ENCODE measurements around the gene CYP4F11.
"Not testable (repeated sequence)": the region's sequence is repeated elsewhere in the genome, so short reads cannot be mapped to it uniquely, and the experiment has no call there.

CYP4F11 gene

DNA sequence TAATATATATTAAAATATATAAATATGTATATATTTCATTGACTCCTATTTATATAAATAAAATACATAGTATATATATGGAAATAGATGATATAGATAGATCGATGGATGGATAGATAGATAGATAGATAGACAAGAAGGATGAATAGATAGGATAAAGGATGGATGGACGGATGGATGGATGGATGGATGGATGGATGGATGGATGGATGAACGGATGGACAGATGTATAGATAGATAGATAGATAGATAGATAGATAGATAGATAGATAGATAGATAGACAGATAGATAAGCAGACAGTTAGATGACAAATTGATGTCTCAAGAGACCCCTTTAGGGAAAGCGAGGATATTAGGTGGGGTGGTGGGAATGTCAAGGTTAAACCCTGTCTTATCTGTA is 15.1 kb downstream of the CYP4F11 start:
- DNase-seq, result no peak

- no peak for DNase-seq
These were observed 19.2 kb downstream of the CYP4F11 start for GRCh38 chr19:15915109-15915508.

DNA sequence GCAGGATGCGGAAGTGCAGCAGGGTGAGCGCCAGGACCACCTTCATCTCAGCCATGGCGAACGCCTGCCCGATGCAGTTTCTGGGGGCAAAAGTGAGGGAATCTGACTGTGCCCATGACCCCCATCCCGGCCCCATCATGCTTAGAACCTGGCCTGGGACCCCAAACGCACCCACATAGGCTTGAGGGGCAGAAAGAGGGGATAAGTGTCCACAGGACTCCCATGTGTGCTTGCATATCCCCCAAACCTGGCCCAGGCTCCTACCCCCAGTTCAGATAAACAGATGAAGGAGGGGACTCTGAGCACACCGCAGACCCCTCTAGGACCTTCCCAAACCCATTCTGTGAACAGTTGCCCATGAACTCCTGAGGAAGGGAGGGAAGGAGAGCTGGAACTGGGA is 20.5 kb downstream of the CYP4F11 start:
- DNase-seq, result no peak

- DNase-seq, result no peak
These were observed 20.9 kb downstream of the CYP4F11 start for GRCh38 chr19:15913384-15913783.

DNA sequence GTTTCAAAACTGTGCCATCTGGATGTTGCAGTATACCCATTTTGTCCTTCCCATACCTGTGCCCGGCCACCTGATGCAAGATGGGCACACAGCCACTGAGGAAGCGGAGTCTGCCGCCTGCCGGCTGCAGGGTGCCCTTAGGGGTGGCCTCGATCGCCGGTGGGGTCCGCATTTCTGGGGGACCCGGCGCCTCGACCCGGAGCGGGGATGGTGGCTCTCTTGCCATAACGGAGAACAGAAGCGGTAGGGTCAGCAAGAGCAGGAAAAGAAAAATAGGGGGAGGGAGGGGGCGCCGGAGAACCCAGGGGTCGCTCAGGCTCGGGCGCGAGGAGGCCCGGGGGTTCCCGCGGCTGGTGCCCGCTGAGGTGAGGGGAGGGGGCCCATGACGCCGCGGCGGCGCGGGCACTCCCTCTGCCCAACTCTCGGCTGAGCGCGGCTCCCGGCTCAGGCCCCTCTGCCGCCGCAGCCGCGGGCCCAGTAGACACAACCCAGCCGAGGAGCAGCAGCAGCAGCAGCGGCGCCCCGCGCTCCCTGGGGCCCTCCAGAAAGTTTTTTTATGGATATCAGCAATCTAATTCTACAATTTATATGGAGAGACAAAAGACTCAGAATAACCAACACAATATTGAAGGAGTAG is 22.6 kb downstream of the CYP4F11 start:
- DNase-seq, result no peak

GRCh38 chr19:15905026-15905425 is 29.3 kb downstream of the CYP4F11 start:
- DNase-seq, result no peak

DNA sequence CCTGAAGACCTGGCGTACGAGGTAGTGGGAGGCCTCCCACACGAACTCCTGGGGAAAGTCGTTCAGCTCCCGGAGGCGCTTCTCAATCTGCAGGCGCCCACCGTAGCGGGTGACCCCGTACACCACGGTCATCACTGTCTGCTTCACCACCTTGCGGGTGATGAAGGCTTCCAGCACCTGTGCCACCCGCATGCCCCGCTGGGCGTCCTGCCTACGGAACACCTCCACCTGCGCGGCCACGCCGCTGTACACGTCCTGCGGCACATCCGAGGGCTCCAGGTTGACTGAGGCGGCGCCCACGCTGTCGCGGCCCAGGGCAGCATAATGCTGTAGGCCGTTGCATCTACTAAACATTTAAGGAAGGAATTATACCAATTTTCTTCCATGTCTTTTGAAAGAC is 31.4 kb downstream of the CYP4F11 start:
- DNase-seq, result not testable (repeated sequence)

GRCh38 chr19:15902254-15902653 is 32.1 kb downstream of the CYP4F11 start:
- no peak for DNase-seq

GRCh38 chr19:15900504-15900903 is 33.8 kb downstream of the CYP4F11 start:
- no peak for DNase-seq

GRCh38 chr19:15900032-15900431 is 34.3 kb downstream of the CYP4F11 start:
- DNase-seq, result not testable (repeated sequence)

DNA sequence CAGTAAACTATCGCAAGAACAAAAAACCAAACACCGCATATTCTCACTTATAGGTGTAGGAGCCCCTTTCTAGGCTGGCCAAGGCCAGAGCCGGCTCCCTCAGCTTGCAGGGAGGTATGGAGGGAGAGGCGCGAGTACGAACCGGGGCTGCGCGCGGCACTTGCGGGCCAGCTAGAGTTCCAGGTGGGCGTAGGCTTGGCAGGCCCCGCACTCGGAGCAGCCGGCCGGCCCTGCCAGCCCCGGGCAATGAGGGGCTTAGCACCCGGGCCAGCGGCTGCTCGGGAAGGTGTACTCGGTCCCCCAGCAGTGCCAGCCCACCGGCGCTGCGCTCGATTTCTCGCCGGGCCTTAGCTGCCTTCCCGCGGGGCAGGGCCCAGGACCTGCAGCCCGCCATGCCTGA is 34.8 kb downstream of the CYP4F11 start:
- not testable (repeated sequence) for DNase-seq

GRCh38 chr19:15897738-15898276 is 36.5 kb downstream of the CYP4F11 start, which contains the start of gene CYP4F2:
TSS of gene CYP4F2 (minus strand) at chr19:15898074. CDS start at chr19:15897611, 463 bp downstream.
- no peak for DNase-seq

DNA sequence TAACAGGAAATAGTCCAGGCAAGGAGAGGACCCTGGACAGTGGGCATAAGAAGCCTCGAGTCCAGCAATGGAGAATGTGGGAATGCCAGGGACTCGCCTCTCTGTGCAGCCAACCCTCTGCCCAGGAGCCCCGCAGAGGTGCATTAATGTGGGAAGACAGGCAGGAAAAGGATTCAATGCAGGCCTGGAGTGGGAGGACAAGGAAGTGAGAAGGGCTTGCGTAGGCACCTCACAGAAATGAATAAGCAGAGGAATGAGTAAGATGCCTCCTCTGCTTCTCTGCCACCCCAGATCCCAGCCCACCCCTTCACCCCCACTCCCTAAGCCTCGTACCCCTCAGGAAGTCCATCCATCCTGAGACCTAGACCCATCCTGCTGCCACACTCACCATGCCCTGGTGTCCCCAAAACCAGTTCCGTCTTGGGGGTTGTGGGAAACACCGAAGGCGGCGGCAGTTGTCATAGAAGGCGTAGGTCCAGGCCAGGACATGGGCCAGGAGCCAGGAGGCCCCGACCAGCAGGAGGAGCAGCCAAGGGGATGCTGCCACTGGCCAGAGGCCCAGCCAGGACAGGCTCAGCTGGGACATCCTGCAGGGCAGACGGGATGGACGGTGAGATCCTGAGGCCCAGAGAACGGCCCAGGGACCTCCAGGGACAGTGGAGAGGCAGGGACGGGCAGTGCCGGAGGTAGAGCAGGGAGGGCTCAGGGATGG is 37.1 kb downstream of the CYP4F11 start:
- DNase-seq, result no peak

- DNase-seq, result no peak
These were observed 38.4 kb downstream of the CYP4F11 start for GRCh38 chr19:15895876-15896430.

DNA sequence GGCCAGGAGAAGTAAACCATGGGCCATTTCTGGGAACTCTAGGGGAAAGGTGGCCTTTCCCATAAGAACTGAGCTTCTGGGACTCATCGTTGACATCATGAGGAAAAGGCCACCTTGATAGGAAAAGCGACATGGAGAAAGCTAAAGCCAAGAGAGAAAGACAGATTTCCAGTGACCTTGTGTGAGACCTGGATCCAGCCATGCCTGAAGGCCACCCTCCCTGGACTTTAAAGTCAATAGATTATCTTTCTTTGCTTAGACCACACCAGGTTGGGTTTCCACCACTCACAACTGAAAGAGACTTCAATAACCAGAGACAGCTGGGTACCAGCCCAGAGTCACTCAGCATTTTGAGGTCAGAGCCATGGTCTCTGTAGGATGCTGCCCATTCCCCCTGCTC is 40.0 kb downstream of the CYP4F11 start:
- no peak for DNase-seq

DNA sequence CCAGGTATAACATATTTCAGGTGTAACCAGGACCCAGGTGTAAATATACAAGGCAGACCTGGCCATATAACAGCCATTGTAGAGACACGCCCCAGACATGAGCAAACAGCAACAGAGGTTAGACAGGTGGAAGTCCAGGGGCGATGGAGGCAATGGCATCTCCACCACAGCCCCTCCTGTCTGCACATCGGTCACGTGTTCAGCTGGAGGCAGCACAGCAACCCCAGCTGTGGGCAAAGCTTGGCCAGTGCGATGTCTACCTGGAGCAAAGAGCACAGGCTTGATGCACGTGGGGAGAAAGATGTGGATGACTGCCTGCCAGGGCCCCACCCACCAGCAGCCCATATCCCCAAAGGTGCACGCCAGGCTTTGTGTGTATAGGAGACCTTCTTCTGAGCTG is 40.9 kb downstream of the CYP4F11 start:
- DNase-seq, result no peak

DNA sequence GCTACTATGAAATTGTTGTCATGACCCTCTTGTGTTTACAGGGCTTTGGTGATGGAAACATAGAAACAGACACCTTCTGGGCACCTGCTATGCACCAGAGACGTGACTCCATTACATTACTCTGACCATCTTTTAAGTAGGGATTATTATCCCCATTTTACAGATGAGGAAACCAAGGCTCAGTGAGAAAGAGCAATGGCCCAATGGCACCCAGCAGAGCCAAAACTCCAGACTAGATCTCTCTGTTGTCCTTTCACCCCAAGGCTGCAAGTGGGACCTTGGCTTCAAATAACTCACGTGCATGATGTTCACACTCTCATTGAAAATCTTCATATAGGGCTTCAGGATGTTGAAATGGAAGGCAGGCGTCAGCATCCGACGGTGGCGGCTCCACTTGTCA is 42.3 kb downstream of the CYP4F11 start:
- no peak for DNase-seq

GRCh38 chr19:15891434-15891833 is 42.9 kb downstream of the CYP4F11 start:
- no peak for DNase-seq

- not testable (repeated sequence) for DNase-seq
These were observed 45.0 kb downstream of the CYP4F11 start for GRCh38 chr19:15889339-15889738.

DNA sequence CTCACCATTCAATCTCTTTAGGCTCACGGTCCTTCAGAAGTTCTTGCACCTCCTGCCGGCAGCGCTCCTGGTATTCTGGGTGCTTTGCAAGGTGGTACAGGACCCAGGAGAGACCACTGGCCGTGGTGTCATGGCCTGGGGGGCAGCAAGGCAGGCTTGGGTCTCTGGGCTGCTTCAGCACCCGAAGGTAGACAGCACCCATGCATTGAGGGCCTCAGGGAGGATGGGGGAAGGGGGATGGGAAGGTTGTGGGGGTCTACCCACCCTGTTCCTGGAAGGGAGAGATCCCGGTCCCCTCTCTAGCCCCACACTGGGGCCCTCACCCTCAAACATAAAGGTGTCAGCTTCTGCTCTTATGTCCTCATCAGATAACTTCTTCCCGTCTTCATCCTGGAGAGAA is 48.4 kb downstream of the CYP4F11 start:
- DNase-seq, result no peak

DNA sequence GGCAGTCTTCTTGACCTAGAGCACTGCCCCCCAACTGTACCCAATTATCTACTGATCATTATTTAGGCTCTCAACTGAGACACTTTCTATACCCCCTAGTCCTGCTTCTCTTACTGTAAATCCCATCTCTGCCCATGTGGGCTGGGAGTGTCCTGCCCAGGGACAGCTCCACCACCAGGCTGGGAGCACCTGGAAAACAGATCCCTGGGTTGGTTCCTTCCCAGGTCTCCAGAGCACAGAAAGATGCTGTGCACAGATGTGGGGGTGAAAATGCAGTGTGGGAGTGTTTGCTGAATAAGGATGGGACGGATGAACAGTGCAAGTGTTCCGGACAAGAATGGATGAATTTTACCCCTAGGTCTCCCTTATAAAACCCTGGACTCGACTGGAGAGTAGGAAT is 49.2 kb downstream of the CYP4F11 start:
- no peak for DNase-seq

DNA sequence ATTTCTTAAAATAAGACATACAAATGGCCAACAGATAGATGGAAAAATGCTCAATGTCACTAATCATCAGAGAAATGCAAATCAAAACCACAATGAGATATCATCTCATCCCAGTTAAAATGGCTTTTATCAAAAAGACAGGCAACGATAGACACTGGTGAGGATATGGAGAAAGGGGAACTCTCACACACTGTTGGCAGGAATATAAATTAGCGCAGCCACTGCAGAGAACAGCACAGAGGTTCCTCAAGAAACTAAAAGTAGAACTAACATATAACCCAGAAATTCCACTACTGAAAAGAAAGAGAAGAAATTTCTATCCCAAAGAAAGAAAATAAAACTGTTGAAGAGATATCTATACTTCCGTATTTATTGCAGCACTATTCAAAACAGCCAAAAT is 51.0 kb downstream of the CYP4F11 start:
- not testable (repeated sequence) for DNase-seq

DNA sequence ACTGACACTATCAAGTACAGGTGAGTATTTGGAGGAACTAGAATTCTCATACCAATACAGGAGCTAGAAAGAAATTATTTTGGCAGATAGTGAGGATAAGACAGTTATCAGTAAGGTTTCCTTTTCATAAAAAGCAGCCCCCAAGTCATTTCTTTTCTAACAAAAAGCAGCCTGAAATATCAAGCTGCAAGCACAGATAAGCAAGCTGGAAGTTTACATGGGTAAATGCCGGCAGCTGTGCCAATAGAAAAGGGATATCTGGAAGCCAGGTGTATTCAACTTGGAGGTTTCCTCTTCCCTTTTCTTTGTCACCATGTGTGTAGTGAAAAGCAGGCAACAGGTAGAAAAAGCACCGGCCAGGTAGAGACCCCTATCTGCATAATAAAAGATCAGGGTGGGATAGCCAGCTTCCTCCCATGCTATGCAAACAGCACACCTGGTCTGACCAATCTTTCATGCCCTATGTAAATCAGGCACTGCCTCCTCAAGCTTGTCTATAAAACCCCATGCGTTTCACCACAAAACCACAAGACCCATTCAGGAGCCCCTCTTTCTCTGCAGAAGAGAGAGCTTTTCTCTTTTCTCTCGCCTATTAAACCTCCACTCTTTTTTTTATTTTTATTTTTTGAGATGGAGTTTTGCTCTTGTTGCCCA is 59.4 kb downstream of the CYP4F11 start:
- no peak for DNase-seq

DNA sequence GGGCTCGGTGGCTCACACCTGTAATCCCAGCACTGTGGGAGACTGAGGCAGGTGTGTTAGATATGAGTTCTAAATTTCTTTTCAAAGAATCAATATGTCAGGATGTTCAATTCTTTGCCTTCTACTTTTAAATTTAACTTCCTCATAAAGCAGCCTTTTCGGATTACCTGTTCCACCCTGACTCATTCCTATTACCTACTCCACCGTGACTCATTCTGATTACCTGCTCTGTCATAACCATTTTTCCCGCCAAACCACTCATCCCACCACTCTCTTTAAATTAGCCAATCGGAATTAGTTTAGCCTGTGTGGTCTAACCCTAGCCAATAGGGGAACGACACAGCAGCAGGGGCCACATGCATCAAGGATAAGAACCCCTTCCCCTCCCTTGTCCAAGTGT is 60.6 kb downstream of the CYP4F11 start:
- not testable (repeated sequence) for DNase-seq
